IMR-90 (cell line): ENCODE data around the gene TRIM17. TPM values are rescaled to one million over a fixed set of nuclear protein-coding genes. Genes with fewer than 3 reads are reported as not detected.

ENCODE experiments used
- ATAC-seq: fragments of 200-7000 bp; cut with Tn5 transposase; 2 replicates; pipeline ENCODE4 v1.9.1; 2020; ENCODE audit warnings: low read depth, mild to moderate bottlenecking, moderate library complexity
- BruUV-seq: library from RNA; stranded (reverse); fragments of 400-500 nt; replicated peaks from 2 replicates; lab custom pipeline; 2021; lab: Mats Ljungman, UMichigan
- CTCF ChIA-PET: fragments of 300-600 bp; formaldehyde crosslinking; extraction: SDS; loops from one replicate; lab custom pipeline; 2021; ENCODE audit warnings: antibody characterized with exemption; lab: Yijun Ruan, JAX
- POLR2A ChIA-PET: fragments of 300-600 bp; sonication (Branson Sonifier 250); formaldehyde crosslinking; loops from one replicate; lab custom pipeline; 2022; ENCODE audit warnings: antibody characterized with exemption; ENCODE audit not compliant: unreplicated experiment; lab: Charles Lee
- DNase-seq: peaks from one replicate; pipeline ENCODE4 v3.0.0; 2013
- H2AFZ ChIP-seq: replicated peaks from 2 replicates; pipeline ENCODE3; 2013; ENCODE audit warnings: low read length, mild to moderate bottlenecking; ENCODE audit not compliant: poor library complexity
- H2AK5ac ChIP-seq: 2 replicates; pipeline ENCODE4 v1.6.1; 2013; ENCODE audit warnings: low read depth, low read length, inconsistent platforms
- H2AK9ac ChIP-seq: replicated peaks from 2 replicates; pipeline ENCODE3; 2013; ENCODE audit warnings: mild to moderate bottlenecking, low read depth, low read length, moderate library complexity; ENCODE audit not compliant: poor library complexity
- H2BK120ac ChIP-seq: 2 replicates; pipeline ENCODE4 v1.6.1; 2013; ENCODE audit warnings: low read depth, low read length, inconsistent platforms
- H2BK15ac ChIP-seq: 3 replicates; pipeline ENCODE4 v1.6.1; 2013; ENCODE audit warnings: low read depth, low read length, inconsistent platforms
- H2BK20ac ChIP-seq: 2 replicates; pipeline ENCODE4 v1.6.1; 2013; ENCODE audit warnings: low read depth, mild to moderate bottlenecking, inconsistent platforms, low read length, moderate library complexity
- H2BK5ac ChIP-seq: 2 replicates; pipeline ENCODE4 v1.6.1; 2013; ENCODE audit warnings: mild to moderate bottlenecking, low read depth, low read length, inconsistent platforms; ENCODE audit not compliant: poor library complexity, severe bottlenecking
- H3K14ac ChIP-seq: replicated peaks from 2 replicates; pipeline ENCODE4 v1.6.1; 2013; ENCODE audit warnings: low read depth, low read length, inconsistent platforms
- H3K18ac ChIP-seq: 2 replicates; pipeline ENCODE4 v1.6.1; 2013; ENCODE audit warnings: low read depth, low read length, control low read depth
- H3K23ac ChIP-seq: 2 replicates; pipeline ENCODE4 v1.6.1; 2013; ENCODE audit warnings: low read depth, low read length, inconsistent platforms
- H3K27ac ChIP-seq: 2 replicates; pipeline ENCODE4 v1.5.1; 2013; ENCODE audit warnings: mild to moderate bottlenecking, control low read depth, low read length; ENCODE audit not compliant: insufficient read depth
- H3K27me3 ChIP-seq: 2 replicates; pipeline ENCODE4 v1.6.1; 2013; ENCODE audit warnings: low read length; ENCODE audit not compliant: control insufficient read depth, insufficient read depth
- H3K36me3 ChIP-seq: 2 replicates; pipeline ENCODE4 v1.6.1; 2013; ENCODE audit warnings: low read length, mixed read lengths; ENCODE audit not compliant: control insufficient read depth, insufficient read depth
- H3K4ac ChIP-seq: 2 replicates; pipeline ENCODE4 v1.6.1; 2013; ENCODE audit warnings: low read depth, low read length, inconsistent platforms
- H3K4me1 ChIP-seq: 2 replicates; pipeline ENCODE4 v1.6.1; 2013; ENCODE audit warnings: low read length, mixed read lengths; ENCODE audit not compliant: control insufficient read depth, insufficient read depth
- H3K4me2 ChIP-seq: 2 replicates; pipeline ENCODE4 v1.6.1; 2013; ENCODE audit warnings: low read depth, mild to moderate bottlenecking, control low read depth, low read length, moderate library complexity
- H3K4me3 ChIP-seq: 2 replicates; pipeline ENCODE4 v1.5.1; 2013; ENCODE audit warnings: low read depth, mild to moderate bottlenecking, control low read depth, low read length, moderate library complexity; ENCODE audit not compliant: insufficient read depth
- H3K56ac ChIP-seq: 2 replicates; pipeline ENCODE4 v1.6.1; 2013; ENCODE audit warnings: low read length, inconsistent platforms; ENCODE audit not compliant: insufficient read depth; ENCODE audit errors: extremely low read depth
- H3K79me1 ChIP-seq, 2 experiments: 2 replicates each; pipeline ENCODE4 v1.6.1; 2013; ENCODE audit warnings: low read length in 2 of 2, inconsistent platforms in 1 of 2, low read depth in 1 of 2
- H3K9ac ChIP-seq: 2 replicates; pipeline ENCODE4 v1.6.1; 2013; ENCODE audit warnings: low read depth, low read length, control low read depth
- H3K9me1 ChIP-seq: 2 replicates; pipeline ENCODE4 v1.6.1; 2013; ENCODE audit warnings: low read length, inconsistent platforms; ENCODE audit not compliant: insufficient read depth
- H3K9me3 ChIP-seq: 2 replicates; pipeline ENCODE4 v1.6.1; 2013; ENCODE audit warnings: low read length; ENCODE audit not compliant: control insufficient read depth, insufficient read depth
- H4K20me1 ChIP-seq: 2 replicates; pipeline ENCODE4 v1.6.1; 2013; ENCODE audit warnings: low read length, inconsistent platforms; ENCODE audit not compliant: insufficient read depth
- H4K5ac ChIP-seq: 2 replicates; pipeline ENCODE4 v1.6.1; 2013; ENCODE audit warnings: mild to moderate bottlenecking, low read depth, low read length, control low read depth
- H4K8ac ChIP-seq, 2 experiments: 2 replicates each; pipeline ENCODE4 v1.6.1; 2013; ENCODE audit warnings: low read depth in 2 of 2, low read length in 2 of 2, control low read depth in 1 of 2, inconsistent platforms in 1 of 2
- H4K91ac ChIP-seq: 2 replicates; pipeline ENCODE4 v1.6.1; 2013; ENCODE audit warnings: low read depth, low read length, inconsistent platforms; ENCODE audit not compliant: insufficient read depth
- CEBPB ChIP-seq: IDR thresholded peaks from 2 replicates; pipeline ENCODE4 v1.6.1; 2012; ENCODE audit warnings: low read depth, low read length, improper control_type of control experiment
- CTCF ChIP-seq: conservative IDR thresholded peaks from 2 replicates; pipeline ENCODE4 v1.5.1; 2012; ENCODE audit warnings: mild to moderate bottlenecking, low read depth, low read length, improper control_type of control experiment
- MAZ ChIP-seq: IDR thresholded peaks from 2 replicates; pipeline ENCODE4 v1.6.1; 2012; ENCODE audit warnings: low read depth, mild to moderate bottlenecking, low read length, improper control_type of control experiment, moderate library complexity, borderline replicate concordance
- MXI1 ChIP-seq: IDR thresholded peaks from 2 replicates; pipeline ENCODE4 v1.6.1; 2012; ENCODE audit warnings: low read depth, mild to moderate bottlenecking, low read length, moderate library complexity, borderline replicate concordance
- WGBS, 2 experiments: methylation state at CpG; one replicate each; pipeline versions ENCODE4 v1.1.5 to v1.1.7; 2013; ENCODE audit warnings: missing lambda C conversion rate in 2 of 2; ENCODE audit not compliant: insufficient read length in 1 of 2; ENCODE audit errors: extremely low coverage in 2 of 2; 5-methylcytosine and 5-hydroxymethylcytosine counted together
- dilution Hi-C: fragments of 300-500 bp; cut with HindIII; formaldehyde crosslinking; loops from one replicate; pipeline ENCODE4 v1.14.3; 2018; ENCODE audit warnings: low sequenced_read_pairs; ENCODE audit not compliant: unreplicated experiment
- in situ Hi-C: fragments of 300-500 bp; cut with MboI; formaldehyde crosslinking; loops from 3 replicates; pipeline ENCODE4 v1.14.3; 2019; ENCODE audit warnings: low sequenced_read_pairs, inconsistent platforms, mixed read lengths
- intact Hi-C: fragments of 100-400 bp; cut with micrococcal nuclease; formaldehyde crosslinking; loops from 2 replicates; pipeline ENCODE4 v1.10.0; 2022
- polyA plus RNA-seq, 3 experiments: library from polyadenylated mRNA; depleted of rRNA; stranded (reverse); fragments of >200 nt; gene quantifications; 2 replicates each; pipeline ENCODE4 v1.2.3, GENCODE V29; 2012; ENCODE audit warnings: low replicate concordance in 1 of 3
- total RNA-seq: library from RNA; depleted of rRNA; stranded (reverse); fragments of >200 nt; gene quantifications from 2 replicates; pipeline ENCODE4 v1.2.3, GENCODE V29; 2012

TRIM17 gene
- total and polyA plus RNA-seq, 2 of the 4 experiments (the other 2 are of a cell fraction), result 0.39 TPM; not detected in 1

GRCh38 chr1:228453614-228454013 is 37.0 kb upstream of the TRIM17 start:
- Histone ChIP-seq H3K4me1 (no peaks in the 10 kb centered on the region), H3K18ac (no peak overlapping the region), H2BK120ac (no peak overlapping the region), H3K23ac (no peak overlapping the region), H2AFZ (no peak overlapping the region), H3K4me3 (no peak overlapping the region), H3K9ac (no peak overlapping the region), H4K91ac (no peak overlapping the region), H2AK5ac (no peak overlapping the region), H3K27ac (no peak overlapping the region), H2BK20ac (no peak overlapping the region), H3K4me2 (no peak overlapping the region), H3K79me1 (peaks cover 11 to 12% of the 10 kb centered on the region in 2 experiments), H3K14ac (no peak overlapping the region), H2BK5ac (no peak overlapping the region), H3K9me3 (no peaks in the 10 kb centered on the region), H3K56ac (no peak overlapping the region), H2AK9ac (no peak overlapping the region), H3K9me1 (no peaks in the 10 kb centered on the region), H4K8ac (no peak overlapping the region), H3K27me3 (no peaks in the 10 kb centered on the region), H2BK15ac (no peak overlapping the region), H4K5ac (no peak overlapping the region), H3K4ac (no peak overlapping the region), H4K20me1 (peaks cover 3% of the 10 kb centered on the region), H3K36me3 (no peaks in the 10 kb centered on the region)
- ChIA-PET POLR2A (interaction anchor here (1.1 kb wide), 1 partner anchor 48 kb away, joined by 3 read pairs; no protein-coding TSS in a partner anchor), CTCF (no interaction called here)
- dilution Hi-C loops, result no loop called here
- no peak for TF ChIP-seq MAZ
- TF ChIP-seq CTCF, result no peak
- TF ChIP-seq MXI1, result no peak
- TF ChIP-seq CEBPB, result no peak
- in situ Hi-C loops, result no loop called here
- ATAC-seq (no peak), DNase-seq (no peak)
- no TSS peak for BruUV-seq
- intact Hi-C loops, result no loop called here
- WGBS, 2 experiments, result 86% methylated on average over 1 of the region's 3 CpGs; no CpG with 5 or more reads in 1 of the 2 experiments
